HG02840 (cell line): ENCODE results near the gene LOXL4.

ENCODE experiments used
- ATAC-seq: cut with Tn5 transposase; IDR thresholded peaks from one replicate; pipeline ENCODE4 v1.9.1; 2021; ENCODE audit warnings: mild to moderate bottlenecking, moderate library complexity, moderate number of reproducible peaks; ENCODE audit not compliant: unreplicated experiment, low FRiP score

Gene LOXL4

DNA sequence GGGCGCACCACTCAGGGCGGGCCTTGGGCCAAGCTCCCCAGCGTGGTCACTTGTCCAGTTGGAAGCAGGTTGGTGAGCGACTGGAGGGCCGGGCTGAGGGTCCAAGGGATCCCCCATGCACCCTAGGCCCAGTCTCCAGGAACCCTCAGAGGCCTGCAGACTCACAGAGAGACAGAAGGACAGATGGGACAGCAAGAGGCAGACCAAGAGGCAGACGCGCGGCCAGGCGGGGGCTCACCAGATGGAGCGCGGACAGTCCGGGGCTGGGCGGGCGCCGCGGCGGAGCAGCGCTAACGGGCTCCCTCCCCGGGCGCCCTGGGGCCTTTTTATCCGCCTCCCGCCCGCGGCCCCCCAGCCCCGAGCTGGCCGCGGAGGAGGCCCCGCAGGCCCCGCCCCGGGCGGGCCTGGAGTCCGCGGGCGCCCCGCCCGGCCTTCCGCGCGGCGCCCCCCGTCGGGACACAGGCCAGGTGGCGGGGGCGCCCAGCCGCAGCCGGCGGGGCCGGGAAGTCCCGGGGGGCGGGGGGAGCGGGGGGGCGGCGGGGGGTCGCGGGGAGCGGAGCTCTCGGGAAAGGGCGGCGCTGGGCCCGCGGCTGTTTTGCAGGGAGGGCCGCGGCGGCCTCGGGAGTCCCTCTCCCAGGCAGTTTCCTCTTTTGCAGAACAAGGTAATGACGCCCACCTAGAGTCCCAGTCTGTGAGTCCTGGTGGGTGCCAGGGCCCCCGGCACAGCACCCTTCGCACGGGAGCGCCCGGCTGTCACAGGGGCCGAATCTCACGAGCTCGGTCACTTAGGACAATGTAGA lies at the start of gene LOXL4:
Gene LOXL4 (minus strand): TSS at position 301 of the 800 bp plus-strand sequence. CDS start 5,175 bp downstream, outside the sequence.
- ATAC-seq, result no peak

DNA sequence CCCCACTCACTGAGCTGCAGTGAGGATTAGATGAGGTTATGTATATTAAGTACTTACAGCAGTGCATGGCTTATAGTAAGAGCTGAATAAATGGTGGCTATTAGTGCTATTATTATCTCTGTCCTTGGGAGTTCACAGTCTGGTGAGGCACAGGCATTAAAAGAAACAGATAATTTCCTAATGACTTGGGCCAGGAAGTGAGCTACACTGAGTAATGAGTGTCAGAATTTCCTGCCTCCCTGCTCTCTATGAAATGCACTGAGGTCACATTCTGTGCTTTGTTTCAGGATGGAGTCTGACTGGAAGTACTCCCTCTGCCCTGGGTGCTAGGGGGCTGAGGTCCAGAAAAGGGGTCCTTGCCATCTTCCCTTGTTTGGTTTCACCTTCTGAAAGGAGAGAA lies 48.7 kb upstream of the LOXL4 start:
- ATAC-seq, result no peak

DNA sequence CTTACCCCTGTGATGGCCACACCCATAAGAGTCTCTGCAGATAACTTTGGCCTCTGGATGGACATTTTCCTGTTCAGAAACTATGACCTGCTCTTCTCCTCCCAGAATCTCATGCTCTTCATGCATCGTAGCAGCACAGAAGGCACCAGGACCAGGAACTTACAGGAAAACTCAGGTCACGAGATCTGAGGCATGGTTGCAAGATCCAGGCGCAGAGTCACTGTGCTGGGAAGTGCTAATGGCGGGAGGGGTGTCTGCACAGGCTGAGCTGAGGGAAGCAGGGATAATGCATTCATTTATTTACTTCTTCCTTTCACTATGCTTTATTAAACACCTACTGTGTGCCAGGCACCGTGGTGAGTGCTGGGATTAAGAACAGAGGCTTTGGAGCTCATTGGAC lies 48.2 kb upstream of the LOXL4 start:
- no peak for ATAC-seq

DNA sequence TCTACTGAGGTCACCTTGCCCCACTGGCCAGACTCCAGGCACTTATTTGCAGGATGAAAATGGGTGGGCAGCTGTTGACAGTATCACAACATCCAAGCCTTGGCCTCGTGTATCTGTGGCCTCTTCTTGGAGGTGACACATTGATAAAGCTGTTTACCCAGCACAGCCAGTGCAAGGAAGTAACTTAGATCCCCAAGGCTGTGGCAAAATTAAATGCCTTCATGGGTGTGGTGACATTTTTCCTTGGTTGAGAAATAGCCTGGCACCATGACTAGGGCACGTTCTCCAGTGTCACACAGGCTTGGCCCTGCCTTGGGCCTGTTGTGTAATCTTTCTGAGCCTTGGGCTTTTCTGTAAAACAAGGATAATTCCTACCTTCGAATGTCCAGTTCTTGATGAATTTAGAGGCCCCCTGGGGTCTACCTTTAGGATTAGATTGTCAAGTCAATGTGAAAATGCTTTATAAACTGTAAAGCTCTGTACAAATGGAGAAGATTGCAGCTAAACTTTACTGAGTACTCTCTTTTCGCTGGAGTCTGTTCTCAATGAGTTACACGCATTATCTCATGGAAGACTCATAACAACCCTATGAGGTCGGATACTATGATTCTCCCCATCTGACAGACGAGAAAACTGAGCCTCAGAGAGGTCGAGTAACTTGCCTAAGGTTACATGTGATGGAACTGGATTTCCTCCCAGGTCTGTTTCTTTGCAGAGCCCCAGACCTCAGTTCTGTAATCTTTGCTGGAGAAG lies 46.7 kb upstream of the LOXL4 start:
- no peak for ATAC-seq

DNA sequence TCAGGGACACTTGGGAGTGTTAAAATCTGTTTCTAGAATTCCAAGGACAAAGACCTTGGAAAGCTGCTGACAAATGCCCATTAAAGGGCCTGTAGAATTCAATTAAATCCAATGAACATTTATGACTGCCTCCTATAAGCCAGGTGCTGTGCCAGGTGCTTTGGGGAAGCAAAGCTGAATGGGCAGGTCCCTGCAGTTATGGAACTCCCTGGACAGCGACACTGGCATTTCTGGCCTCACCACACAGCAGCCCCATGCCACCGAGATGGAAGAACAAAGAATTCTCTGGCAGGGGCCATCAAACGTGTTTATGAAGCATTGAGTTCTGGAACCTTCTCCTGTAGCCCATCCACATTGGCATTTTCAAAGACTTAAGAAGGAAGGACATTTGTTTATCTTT lies 45.6 kb upstream of the LOXL4 start:
- no peak for ATAC-seq

DNA sequence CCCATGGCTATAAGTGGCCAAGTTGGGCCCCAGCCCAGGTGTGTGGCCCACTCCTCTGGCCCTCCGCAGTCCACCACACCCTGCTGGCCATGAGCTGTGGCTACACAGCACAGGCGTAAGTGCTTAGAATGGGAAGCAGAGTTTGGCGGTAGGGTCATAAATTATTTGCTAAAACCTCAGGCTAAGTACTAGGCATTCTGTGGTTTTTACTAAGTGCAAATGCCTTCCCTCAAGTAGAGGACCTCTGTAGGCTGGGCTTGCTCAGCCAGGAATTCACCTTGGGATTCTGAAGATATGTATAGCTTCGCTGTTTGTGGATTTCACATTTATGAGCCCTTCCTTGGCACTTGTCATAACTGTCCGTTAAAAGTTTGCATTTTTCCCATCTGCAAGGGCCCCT lies 44.8 kb upstream of the LOXL4 start:
- ATAC-seq, result no peak

DNA sequence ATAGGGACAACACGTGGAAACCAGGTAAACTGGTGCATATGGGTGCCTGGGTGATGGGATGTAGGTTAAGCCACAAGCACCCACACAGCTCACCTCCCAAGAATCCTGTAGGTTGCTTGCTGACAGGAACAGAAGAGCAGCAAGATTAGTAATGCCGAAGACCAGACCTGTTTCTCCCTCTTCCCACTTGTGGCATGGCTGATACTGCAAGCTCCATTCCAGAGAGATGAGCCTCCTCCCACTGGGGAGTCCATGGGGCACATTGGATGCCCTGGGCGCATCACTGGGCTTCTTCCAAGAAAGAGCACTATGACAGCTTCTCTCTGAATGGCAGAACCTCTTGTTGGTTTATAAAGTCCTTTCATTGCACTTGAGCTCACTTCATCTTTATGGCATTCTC lies 44.4 kb upstream of the LOXL4 start:
- ATAC-seq, result no peak

DNA sequence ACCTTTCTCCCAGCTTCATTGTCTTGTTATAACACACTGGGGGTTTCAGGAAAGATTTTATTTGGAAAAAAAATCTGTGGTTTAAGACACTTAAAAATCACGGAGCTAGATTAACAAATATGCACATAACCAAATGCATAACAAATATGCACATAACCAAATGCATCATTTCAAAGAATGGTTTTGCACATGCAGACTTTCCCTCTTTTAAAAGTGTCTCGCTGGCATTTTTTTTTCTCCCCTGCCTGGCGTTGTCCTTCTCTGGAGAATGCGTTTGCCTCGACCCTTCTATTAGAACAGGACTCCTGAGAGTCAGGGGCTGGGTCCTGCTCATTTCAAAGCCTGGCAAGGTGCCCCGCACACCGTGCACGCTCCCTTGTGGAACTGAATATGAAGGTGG lies 42.7 kb upstream of the LOXL4 start:
- ATAC-seq, result no peak

DNA sequence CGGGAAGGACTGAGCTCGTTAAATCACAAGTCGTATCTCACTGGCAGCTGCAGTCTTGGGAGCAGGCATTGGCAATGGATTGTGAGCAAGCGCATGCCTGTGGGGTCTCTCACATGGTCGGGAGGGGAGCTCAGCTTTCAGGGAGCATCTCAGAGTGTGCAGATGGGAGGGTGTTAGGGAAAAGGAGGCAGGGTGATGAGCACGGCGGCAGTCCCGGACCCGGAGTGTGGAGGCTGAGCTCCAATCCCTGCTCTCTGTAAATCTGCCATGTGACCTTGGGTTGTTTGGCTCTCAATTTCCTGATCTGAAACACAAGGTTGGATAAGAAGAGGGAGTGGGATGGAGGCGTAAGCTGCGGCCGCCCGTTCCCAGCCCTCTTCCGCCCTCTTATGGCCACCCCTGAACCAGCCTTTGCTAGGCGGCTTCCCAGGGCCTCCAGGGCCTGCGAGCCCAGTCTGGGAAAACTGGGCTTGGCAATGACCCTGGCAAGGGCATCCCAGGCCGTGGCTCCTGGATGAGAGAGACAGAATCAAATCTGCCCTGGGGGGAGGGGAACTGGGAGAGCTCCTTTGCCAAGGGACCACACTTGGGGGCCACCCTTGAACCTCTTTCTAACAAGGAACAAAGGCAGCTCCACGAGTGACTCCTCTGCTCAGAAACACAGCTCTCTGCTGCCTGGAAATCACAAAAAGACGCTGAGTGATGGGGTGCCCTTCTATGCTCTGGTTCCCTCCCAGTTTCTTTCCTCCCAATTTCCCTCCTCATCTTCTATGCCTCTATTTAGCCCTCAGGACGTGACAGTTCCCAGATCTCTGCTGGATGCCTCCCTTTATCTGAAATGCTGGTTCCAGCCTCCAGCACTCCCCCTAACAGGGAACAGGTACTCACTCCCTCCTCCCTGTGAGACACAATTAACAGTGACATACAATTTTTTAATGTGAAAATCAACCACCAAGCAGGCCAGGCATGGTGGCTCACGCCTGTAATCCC lies 41.7 kb upstream of the LOXL4 start:
- no peak for ATAC-seq

DNA sequence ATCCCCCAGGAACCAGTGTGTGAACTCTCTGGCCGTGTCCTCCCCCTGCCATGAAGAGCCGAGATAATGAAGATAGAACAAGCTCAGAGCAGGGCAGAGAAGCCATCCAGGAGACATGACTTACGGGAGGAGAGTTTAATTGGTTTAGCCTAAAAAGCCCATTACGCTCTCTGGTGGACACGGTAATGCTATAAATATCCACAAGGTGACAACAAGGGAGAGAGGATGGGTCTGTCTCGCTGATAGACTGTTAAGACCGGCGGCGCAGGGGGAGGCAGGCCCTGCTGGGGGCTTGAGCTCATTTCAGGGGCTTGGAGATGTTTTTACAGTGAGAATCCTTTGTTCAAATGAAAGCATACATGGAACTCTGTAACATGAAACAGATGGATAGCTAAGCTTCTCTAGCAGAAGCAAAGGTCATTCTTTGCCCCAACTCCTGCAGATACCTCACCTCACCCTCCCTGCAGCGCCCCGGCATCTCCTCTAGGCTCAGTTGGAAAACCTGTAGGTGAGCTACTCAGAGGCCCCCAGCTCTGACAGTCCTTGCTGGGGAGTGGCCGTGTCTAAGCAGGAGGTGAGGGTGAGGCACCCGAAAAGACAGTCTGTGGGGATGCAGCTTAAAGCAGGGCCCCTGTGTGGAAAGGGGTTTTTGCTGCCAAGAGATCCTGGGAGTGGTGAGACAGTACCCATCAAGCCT lies 40.8 kb upstream of the LOXL4 start:
- no peak for ATAC-seq

DNA sequence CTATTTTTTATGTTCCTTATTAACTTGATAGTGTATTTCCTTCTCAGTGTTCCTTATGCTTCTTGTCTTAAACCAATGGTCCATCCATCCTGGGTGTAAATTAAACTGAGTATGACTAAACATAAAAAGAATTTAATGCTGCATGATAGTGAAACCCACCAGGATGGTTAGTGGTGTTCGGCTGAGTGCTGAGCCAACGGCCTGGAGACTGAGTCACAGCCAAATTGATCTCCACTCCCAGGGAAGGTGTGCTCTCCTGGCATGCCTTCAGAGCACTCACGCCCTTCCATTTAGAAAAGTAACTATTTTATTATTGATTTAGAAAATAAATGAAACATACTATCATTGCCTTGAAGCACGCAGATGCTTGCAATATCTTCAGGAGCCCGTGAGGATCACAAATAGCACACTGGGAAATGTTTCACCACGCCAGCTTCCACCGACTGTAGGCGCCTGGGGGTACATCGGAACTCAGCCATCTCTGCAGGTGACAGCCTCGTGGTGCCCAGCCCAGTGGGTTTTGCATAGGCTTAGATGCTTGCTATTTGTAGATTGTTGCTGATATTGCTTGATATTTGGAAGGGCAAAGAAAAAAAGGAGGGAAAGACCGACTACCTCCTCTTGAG lies 40.0 kb upstream of the LOXL4 start:
- no peak for ATAC-seq

DNA sequence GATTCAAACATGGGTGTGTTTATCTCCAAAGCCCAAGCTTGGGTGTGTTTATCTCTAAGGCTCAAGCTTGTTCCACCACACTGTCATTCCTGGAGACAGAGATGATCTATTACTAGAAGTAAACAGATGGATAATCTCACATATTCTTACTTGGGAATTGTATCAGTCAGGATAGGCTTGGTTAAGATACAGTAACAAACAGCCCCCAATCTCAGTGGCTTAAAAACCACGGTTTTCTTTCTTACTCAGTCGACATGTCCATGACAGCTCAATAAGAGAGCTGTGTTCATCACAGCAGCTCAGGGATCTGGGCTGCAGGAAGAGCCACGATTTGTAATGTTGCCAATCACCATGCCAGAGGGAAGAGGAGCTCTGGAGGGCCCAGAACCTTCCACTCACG lies 38.5 kb upstream of the LOXL4 start:
- ATAC-seq, result no peak

DNA sequence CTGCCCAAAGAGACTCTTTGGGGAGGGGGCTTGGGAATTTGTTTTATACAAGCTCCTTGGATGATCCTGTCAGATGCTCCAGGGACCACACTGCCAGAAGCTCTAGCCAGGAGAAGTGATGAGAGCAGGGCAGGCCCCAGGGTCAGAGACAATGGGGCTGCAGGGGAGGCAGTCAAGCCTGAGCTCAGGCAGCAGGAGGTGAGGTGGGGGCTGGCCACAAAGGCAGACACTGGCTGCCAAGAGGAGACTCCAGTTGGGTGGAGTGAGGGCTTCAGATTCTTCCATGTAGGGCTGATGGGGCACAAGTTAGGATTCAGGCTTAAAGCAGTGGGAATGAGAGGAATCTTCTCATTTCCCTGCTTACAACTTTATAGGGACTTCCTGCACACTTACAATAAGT lies 35.6 kb upstream of the LOXL4 start:
- no peak for ATAC-seq

DNA sequence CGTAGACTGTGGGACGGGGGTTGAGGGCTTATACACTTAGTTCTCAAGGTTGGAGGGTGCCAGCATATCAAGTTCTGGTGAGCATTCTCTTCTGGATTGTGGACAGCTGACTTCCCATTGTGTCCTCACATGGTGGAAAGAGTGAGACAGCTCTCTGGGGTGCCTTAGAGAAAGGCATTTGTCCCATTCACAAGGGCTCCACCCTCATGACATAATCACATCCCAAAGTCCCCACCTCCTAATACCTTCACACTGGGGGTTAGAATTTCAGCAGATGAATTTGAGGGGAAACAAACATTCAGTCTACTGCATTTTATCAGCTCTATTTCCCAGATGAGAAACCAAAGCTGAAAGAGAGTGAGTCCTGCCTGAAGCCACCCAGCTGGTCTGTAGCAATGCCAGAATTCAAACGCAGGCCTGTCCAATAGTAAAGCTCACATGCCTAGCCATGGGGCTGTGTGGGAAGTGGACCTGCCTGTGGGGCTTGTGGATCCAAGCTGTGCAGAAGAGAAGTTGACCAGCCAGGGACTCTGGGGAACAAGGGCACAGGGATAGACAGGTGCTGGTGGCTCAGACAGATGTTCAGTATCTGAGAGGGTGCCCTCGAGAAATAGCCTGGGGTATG lies 34.9 kb upstream of the LOXL4 start:
- ATAC-seq, result no peak

DNA sequence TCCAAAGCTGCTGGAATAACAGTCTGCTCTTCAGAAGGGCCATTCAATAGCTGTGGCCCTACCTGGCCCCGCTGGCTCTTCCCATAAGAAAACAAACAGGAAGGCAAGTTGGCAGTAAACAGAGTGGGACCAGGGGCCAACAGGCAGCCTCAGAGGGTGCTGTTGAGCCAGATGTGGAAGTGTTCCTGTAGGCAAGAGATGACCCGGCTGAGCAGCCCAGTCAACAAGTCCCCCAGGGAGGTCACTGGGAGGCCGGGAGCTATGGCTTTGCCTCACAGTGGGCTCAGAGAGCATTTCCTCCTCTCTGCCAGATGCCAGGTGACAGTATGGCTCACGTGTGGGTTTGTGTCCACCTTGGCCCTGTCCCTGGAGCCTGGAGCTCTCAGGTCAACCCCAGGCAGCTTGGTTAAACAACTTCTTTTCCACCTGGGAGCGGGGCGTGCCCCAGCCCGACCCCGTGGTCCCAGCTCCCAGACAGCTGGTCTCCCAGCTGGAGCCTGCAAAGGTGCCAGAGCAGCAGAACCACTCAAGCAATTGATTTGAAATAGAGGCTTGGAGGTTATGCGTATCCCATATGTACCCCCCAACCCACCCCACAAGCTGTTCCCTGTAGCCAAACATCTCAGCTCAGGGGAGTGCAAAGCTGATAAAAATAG lies 33.8 kb upstream of the LOXL4 start:
- ATAC-seq, result no peak

DNA sequence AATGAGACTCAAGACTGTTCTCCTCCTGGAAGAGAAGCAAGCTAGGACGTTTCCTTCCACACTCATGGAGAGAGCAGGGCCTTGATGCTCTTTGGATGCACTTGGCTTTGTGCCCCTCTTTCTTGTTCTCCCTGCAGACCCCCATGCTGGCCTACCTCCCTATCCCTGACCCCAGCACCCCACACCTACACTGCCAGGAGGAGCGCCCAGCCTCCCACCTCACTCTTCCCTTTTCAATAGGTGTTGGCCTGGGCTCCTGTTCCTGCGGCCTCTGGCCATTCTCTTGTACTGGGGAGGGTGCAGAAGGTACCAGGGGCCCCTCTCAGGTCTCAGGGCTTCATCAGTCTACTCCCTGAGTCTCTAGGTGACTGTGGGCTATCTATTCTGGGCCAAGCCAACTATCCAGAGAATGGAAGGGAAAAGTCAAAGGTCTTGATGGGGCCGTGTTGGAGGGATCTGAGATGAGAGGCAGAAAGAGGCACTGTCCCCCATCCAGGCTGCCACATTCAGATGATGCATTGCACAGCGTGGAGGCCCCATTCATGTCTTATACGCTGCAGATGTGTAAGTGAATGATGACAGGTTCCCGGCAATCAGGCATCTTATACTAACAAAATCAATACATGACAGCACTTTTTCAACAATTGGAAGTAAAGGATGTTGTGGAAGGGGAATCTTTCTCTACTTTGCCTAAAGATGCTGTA lies 32.7 kb upstream of the LOXL4 start:
- no peak for ATAC-seq

DNA sequence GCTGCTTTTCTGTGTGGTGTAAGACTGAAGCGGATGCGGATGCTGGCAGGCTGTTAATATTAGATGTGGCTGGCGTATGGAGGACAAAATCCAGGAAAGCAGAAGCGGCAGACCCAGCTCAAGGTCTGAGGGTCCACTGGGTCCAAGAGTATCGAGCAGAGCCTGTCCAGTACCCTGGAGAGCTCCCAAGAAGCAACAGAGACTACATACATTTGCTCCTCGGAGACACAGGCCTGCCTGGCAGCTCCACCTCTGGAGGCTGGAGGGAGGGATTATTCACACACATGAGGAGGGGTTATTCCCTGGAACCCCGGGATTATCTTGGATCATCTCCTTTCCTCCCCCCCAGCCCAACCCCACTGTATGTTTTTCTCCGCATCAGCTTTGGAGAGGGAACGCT lies 31.3 kb upstream of the LOXL4 start:
- no peak for ATAC-seq

DNA sequence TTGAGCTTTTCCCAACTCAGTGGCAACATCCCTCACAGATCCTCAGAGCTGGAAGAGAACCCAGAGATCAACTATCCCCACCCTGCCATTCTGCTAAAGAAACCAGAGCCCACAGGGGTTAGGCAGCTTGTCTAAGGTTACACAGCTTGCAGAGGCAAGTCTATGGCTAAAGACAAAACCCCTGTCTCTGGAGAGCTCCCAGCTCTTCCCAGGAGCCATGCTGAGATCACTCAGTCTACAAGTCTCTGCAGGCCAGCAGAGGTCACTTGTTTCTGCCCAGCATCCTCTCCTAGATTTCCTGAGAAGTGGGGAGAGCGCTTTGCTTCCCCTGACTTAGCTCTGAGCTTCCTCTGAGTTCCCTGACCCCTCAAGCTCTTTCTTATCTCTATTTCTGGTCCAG lies 28.5 kb upstream of the LOXL4 start:
- no peak for ATAC-seq
